GM18867 (cell line): ENCODE data around the gene MSX1.

Source experiments
- ATAC-seq: cut with Tn5 transposase; IDR thresholded peaks from one replicate; pipeline ENCODE4 v1.9.1; 2021; ENCODE audit warnings: mild to moderate bottlenecking, moderate library complexity; ENCODE audit not compliant: unreplicated experiment

Gene MSX1

DNA sequence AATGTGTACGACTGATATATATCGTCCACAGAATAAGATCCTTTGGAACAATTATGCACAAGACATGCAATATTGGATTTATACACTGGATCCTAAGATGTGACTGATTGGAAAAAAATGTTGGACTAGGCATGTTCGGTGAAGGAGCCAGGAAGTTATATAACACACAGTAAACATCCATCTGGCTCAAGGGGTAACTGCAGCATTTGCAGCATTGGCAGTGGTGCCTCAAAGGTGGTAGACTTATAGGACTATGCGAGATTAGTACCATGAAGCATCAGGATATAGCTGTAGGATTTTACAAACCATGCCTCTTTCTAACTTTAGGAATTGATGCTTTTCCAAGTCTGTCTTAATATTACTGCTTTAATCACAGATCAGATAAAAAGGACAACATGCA is 34.3 kb downstream of the MSX1 start:
- no peak for ATAC-seq

DNA sequence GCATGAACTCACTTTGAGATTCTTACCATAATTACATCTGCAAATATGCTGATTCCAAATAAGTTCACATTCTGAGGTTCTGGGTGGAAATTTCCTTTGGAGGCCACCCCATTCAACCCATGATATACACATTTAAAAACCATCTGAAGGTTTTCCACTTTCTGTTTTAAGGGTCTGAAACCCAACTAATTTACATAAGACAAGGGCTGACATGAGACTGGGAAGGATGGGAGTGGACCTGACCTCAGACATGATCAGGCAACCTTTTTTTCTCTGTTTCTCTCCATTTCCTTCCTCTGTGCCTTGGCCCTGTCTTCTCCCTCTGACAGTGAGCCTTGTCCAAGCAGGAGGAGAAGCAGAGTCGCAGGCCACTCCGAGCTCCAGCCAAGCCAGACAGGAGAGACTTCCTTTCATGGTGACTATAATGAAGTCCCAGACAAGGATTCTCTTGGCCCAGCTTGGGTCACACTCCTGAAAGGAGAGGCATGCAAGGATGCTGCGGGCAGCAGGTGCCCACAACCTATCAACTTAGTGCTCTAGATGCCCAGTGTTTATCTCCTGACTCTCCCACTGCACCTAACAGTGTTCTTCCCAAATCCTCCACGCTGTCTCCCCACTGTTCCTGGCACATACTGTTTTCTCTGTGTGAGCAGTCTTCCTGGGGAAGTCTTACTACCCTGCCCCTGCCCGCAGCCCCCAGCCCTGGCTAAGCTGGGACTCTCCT is 39.9 kb downstream of the MSX1 start:
- peak; percentile 42 for ATAC-seq

DNA sequence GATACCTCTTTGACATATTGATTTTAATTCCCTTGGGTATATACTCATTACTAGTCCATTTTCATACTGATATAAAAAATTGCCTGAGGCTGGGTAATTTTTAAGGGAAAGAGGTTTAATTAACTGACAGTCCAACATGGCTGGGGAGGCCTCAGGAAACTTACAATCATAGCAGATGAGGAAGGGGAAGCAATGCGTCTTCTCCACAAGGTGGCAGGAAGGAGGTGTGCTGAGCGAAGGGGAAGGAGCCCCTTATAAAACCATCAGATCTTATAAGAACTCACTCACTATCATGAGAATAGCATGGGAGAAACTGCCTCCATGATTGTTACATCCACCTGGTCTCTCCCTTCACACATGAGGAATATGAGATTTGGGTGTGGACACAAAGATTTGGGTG is 42.4 kb downstream of the MSX1 start:
- ATAC-seq = no peak

DNA sequence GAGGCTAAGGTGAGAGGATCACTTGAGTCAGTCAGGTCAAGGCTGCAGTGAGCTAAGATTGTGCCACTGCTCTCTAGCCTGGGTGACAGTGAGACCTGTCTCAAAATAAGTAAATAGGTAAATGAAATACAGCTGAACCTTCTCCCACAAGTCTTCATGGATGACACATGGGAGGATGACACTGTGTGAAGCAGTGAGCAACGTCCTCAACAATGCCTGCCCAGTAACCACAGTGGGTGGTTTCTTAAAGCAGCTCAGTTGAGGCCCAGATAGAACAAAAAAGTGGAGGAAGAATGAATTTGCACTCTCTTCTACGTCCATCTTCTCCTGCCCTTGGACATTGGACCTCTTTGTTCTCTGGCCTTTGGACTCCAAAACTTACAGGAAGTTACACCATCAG is 52.7 kb downstream of the MSX1 start:
- ATAC-seq = no peak

DNA sequence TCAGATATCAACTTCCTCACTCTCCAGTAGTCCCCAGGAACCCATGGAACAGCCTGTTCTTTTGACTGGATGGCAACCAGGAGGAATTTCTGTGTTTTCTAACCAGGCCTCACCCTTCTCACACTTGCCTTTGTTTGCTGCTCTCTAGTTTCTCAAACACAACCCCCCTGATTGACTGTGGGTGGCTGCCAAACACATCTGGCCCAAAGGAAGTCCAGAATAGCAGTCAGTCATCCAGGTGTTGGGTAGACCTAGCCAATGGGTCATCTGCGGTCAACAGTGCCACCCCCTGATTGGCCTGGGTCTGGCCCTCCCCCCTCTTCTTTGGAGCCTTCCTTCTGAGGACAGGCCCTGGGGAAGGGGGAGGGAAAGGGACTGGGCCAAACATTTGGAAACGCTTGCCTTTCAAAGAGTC is 53.7 kb downstream of the MSX1 start:
- no peak for ATAC-seq
